Skeletal muscle satellite cell (primary cell): Measurements from ENCODE around the gene ESR1.
A peak's percentile ranks its signal among the peaks of the same experiment; 100 is the strongest.

Source experiments
- H3K27me3 ChIP-seq: 2 replicates; pipeline ENCODE4 v1.7.0; 2013; ENCODE audit warnings: low read length; ENCODE audit not compliant: control insufficient read depth, insufficient read depth
- H3K36me3 ChIP-seq: 2 replicates; pipeline ENCODE4 v1.7.0; 2013; ENCODE audit warnings: mild to moderate bottlenecking, control low read depth, low read length; ENCODE audit not compliant: insufficient read depth
- H3K4me1 ChIP-seq: 2 replicates; pipeline ENCODE4 v1.7.0; 2013; ENCODE audit warnings: low read length; ENCODE audit not compliant: control insufficient read depth, insufficient read depth
- H3K4me2 ChIP-seq: 2 replicates; pipeline ENCODE4 v1.7.0; 2013; ENCODE audit warnings: mild to moderate bottlenecking, low read length
- H3K4me3 ChIP-seq: 2 replicates; pipeline ENCODE4 v1.7.0; 2013; ENCODE audit warnings: low read length
- H3K9ac ChIP-seq: 2 replicates; pipeline ENCODE4 v1.7.0; 2013; ENCODE audit warnings: mild to moderate bottlenecking, low read depth, low read length, moderate library complexity
- H3K9me3 ChIP-seq: replicated peaks from 2 replicates; pipeline ENCODE4 v1.7.0; 2013; ENCODE audit warnings: mild to moderate bottlenecking, control low read depth, low read length

ESR1 gene

GRCh38 chr6:152146385-152146784 is 338.9 kb downstream of the ESR1 start:
- Histone ChIP-seq H3K4me3 (no peak overlapping the region), H3K36me3 (peaks cover 62% of the 10 kb centered on the region), H3K27me3 (no peaks in the 10 kb centered on the region), H3K4me2 (peak overlapping the region; percentile 19), H3K9me3 (no peaks in the 10 kb centered on the region), H3K4me1 (peaks cover 8% of the 10 kb centered on the region), H3K9ac (no peak overlapping the region)

- H3K4me3 ChIP-seq: no peak overlapping the region
- H3K36me3 ChIP-seq: peaks cover 68% of the 10 kb centered on the region
- H3K9me3 ChIP-seq: no peaks in the 10 kb centered on the region
- peaks cover 8% of the 10 kb centered on the region for H3K4me1 ChIP-seq
- no peaks in the 10 kb centered on the region for H3K27me3 ChIP-seq
- no peak overlapping the region for H3K4me2 ChIP-seq
- H3K9ac ChIP-seq: no peak overlapping the region
These were observed 339.8 kb downstream of the ESR1 start for GRCh38 chr6:152147269-152147668.

GRCh38 chr6:152148412-152148811 is 340.9 kb downstream of the ESR1 start:
- Histone ChIP-seq H3K4me2 (no peak overlapping the region), H3K4me3 (no peak overlapping the region), H3K4me1 (peaks cover 8% of the 10 kb centered on the region), H3K27me3 (no peaks in the 10 kb centered on the region), H3K9me3 (no peaks in the 10 kb centered on the region), H3K36me3 (peaks cover 63% of the 10 kb centered on the region), H3K9ac (no peak overlapping the region)

GRCh38 chr6:152150196-152150595 is 342.7 kb downstream of the ESR1 start:
- H3K9me3 ChIP-seq: no peaks in the 10 kb centered on the region
- no peak overlapping the region for H3K4me2 ChIP-seq
- no peak overlapping the region for H3K9ac ChIP-seq
- H3K27me3 ChIP-seq: no peaks in the 10 kb centered on the region
- no peak overlapping the region for H3K4me3 ChIP-seq
- peaks cover 16% of the 10 kb centered on the region for H3K4me1 ChIP-seq
- peaks cover 58% of the 10 kb centered on the region for H3K36me3 ChIP-seq

GRCh38 chr6:152151920-152152319 is 344.4 kb downstream of the ESR1 start:
- no peaks in the 10 kb centered on the region for H3K9me3 ChIP-seq
- H3K4me3 ChIP-seq: no peak overlapping the region
- H3K36me3 ChIP-seq: peaks cover 56% of the 10 kb centered on the region
- H3K9ac ChIP-seq: no peak overlapping the region
- peaks cover 12% of the 10 kb centered on the region for H3K4me1 ChIP-seq
- no peak overlapping the region for H3K4me2 ChIP-seq
- no peaks in the 10 kb centered on the region for H3K27me3 ChIP-seq

- H3K27me3 ChIP-seq: no peaks in the 10 kb centered on the region
- H3K9me3 ChIP-seq: no peaks in the 10 kb centered on the region
- H3K9ac ChIP-seq: peak overlapping the region; percentile 38
- H3K4me1 ChIP-seq: peaks cover 9% of the 10 kb centered on the region
- H3K36me3 ChIP-seq: peaks cover 37% of the 10 kb centered on the region
- no peak overlapping the region for H3K4me3 ChIP-seq
- H3K4me2 ChIP-seq: peak overlapping the region; percentile 50
These were observed 347.3 kb downstream of the ESR1 start for GRCh38 chr6:152154559-152155356.

- Histone ChIP-seq H3K9ac (no peak overlapping the region), H3K36me3 (peaks cover 28% of the 10 kb centered on the region), H3K4me3 (no peak overlapping the region), H3K9me3 (no peaks in the 10 kb centered on the region), H3K4me1 (peaks cover 9% of the 10 kb centered on the region), H3K4me2 (no peak overlapping the region), H3K27me3 (no peaks in the 10 kb centered on the region)
These were observed 348.3 kb downstream of the ESR1 start for GRCh38 chr6:152155792-152156191.

- Histone ChIP-seq H3K36me3 (peaks cover 11% of the 10 kb centered on the region), H3K27me3 (no peaks in the 10 kb centered on the region), H3K4me3 (no peak overlapping the region), H3K4me1 (peaks cover 10% of the 10 kb centered on the region), H3K4me2 (no peak overlapping the region), H3K9me3 (no peaks in the 10 kb centered on the region), H3K9ac (no peak overlapping the region)
These were observed 352.9 kb downstream of the ESR1 start for GRCh38 chr6:152160346-152160745.

GRCh38 chr6:152161501-152161900 is 354.0 kb downstream of the ESR1 start:
- H3K36me3 ChIP-seq: peaks cover 10% of the 10 kb centered on the region
- peaks cover 10% of the 10 kb centered on the region for H3K4me1 ChIP-seq
- no peaks in the 10 kb centered on the region for H3K27me3 ChIP-seq
- peak overlapping the region; percentile 15 for H3K4me2 ChIP-seq
- H3K9ac ChIP-seq: no peak overlapping the region
- no peaks in the 10 kb centered on the region for H3K9me3 ChIP-seq
- H3K4me3 ChIP-seq: no peak overlapping the region

- Histone ChIP-seq H3K4me2 (no peak overlapping the region), H3K36me3 (peaks cover 17% of the 10 kb centered on the region), H3K27me3 (no peaks in the 10 kb centered on the region), H3K4me3 (no peak overlapping the region), H3K4me1 (peaks cover 10% of the 10 kb centered on the region), H3K9me3 (no peaks in the 10 kb centered on the region), H3K9ac (no peak overlapping the region)
These were observed 357.5 kb downstream of the ESR1 start for GRCh38 chr6:152164957-152165356.

GRCh38 chr6:152166497-152166896 is 359.0 kb downstream of the ESR1 start:
- Histone ChIP-seq H3K27me3 (no peaks in the 10 kb centered on the region), H3K9me3 (no peaks in the 10 kb centered on the region), H3K9ac (no peak overlapping the region), H3K4me2 (no peak overlapping the region), H3K4me3 (no peak overlapping the region), H3K36me3 (peaks cover 20% of the 10 kb centered on the region), H3K4me1 (peaks cover 5% of the 10 kb centered on the region)

- H3K4me2 ChIP-seq: no peak overlapping the region
- H3K27me3 ChIP-seq: no peaks in the 10 kb centered on the region
- no peak overlapping the region for H3K9ac ChIP-seq
- H3K4me3 ChIP-seq: no peak overlapping the region
- no peaks in the 10 kb centered on the region for H3K9me3 ChIP-seq
- H3K4me1 ChIP-seq: peaks cover 1% of the 10 kb centered on the region
- H3K36me3 ChIP-seq: peaks cover 20% of the 10 kb centered on the region
These were observed 359.4 kb downstream of the ESR1 start for GRCh38 chr6:152166897-152167296.
